Endothelial cell of umbilical vein (primary cell): ENCODE results near the gene BNIP5. TPM values are rescaled to one million over a fixed set of nuclear protein-coding genes. Genes with fewer than 3 reads are reported as not detected.

Experiments
- BruUV-seq: library from RNA; stranded (reverse); fragments of 400-500 nt; replicated peaks from 2 replicates; lab custom pipeline; 2021; lab: Mats Ljungman, UMichigan
- CTCF ChIA-PET: fragments of 300-600, 350-600 bp; sonication (Branson Sonifier 250); formaldehyde crosslinking; loops from one replicate; lab custom pipeline; 2021; ENCODE audit warnings: antibody characterized with exemption, inconsistent platforms; lab: Charles Lee
- POLR2A ChIA-PET: fragments of 300-600, 350-600 bp; sonication (Branson Sonifier 250); formaldehyde crosslinking; loops from one replicate; lab custom pipeline; 2021; ENCODE audit warnings: antibody characterized with exemption, inconsistent platforms; lab: Charles Lee
- DNase-seq: peaks from one replicate; pipeline ENCODE4 v3.0.0-alpha.2; 2011; ENCODE audit warnings: low read depth, low spot score
- FAIRE-seq: peaks from 2 replicates; lab custom pipeline; 2011; peaks lifted over from hg19 to GRCh38; lab: Jason Lieb, UNC
- H2AFZ ChIP-seq: 2 replicates; pipeline ENCODE4 v1.6.0; 2012; ENCODE audit warnings: low read depth, low read length, control low read depth, inconsistent platforms
- H3K27ac ChIP-seq: 2 replicates; pipeline ENCODE4 v1.5.1; 2011; ENCODE audit warnings: low read depth, mild to moderate bottlenecking, control low read depth, low read length, moderate library complexity; ENCODE audit not compliant: insufficient read depth
- H3K27me3 ChIP-seq, 2 experiments: 2 replicates each; pipeline versions ENCODE4 v1.6.0 to v1.6.1; 2011; ENCODE audit warnings: low read length in 2 of 2, mixed read lengths in 1 of 2; ENCODE audit not compliant: control insufficient read depth in 2 of 2, insufficient read depth in 2 of 2
- H3K36me3 ChIP-seq, 2 experiments: 2 replicates in 1 of 2; 3 replicates in 1 of 2; pipeline ENCODE4 v1.5.1; 2011; ENCODE audit warnings: low read length in 2 of 2, mild to moderate bottlenecking in 1 of 2, moderate library complexity in 1 of 2; ENCODE audit not compliant: control insufficient read depth in 2 of 2, insufficient read depth in 2 of 2; ENCODE audit errors: extremely low read depth in 1 of 2
- H3K4me1 ChIP-seq: 3 replicates; pipeline ENCODE4 v1.5.1; 2011; ENCODE audit warnings: mild to moderate bottlenecking, low read length; ENCODE audit not compliant: control insufficient read depth, insufficient read depth; ENCODE audit errors: extremely low read depth
- H3K4me2 ChIP-seq: 2 replicates; pipeline ENCODE4 v1.6.1; 2011; ENCODE audit warnings: low read length, control low read depth, mixed read lengths; ENCODE audit not compliant: insufficient read depth
- H3K4me3 ChIP-seq, 3 experiments: fragments of 200-600 bp in 1 of 3; sonication (generic), shearing (Covaris generic) in 1 of 3; replicated peaks in 1 of 3; 2 replicates each; pipeline ENCODE4 v1.5.1; 2011 to 2016; ENCODE audit warnings: control low read depth in 3 of 3, low read length in 3 of 3, mild to moderate bottlenecking in 2 of 3, inconsistent platforms in 1 of 3, low read depth in 1 of 3, moderate library complexity in 1 of 3; ENCODE audit not compliant: insufficient read depth in 1 of 3
- H3K79me2 ChIP-seq: 2 replicates; pipeline ENCODE4 v1.6.0; 2012; ENCODE audit warnings: low read length, inconsistent platforms; ENCODE audit not compliant: control insufficient read depth, insufficient read depth
- H3K9ac ChIP-seq: replicated peaks from 2 replicates; pipeline ENCODE3; 2011; ENCODE audit warnings: low read length, control low read depth; ENCODE audit not compliant: insufficient read depth; ENCODE audit errors: extremely low read depth
- H3K9me1 ChIP-seq: replicated peaks from 3 replicates; pipeline ENCODE4 v1.6.0; 2011; ENCODE audit warnings: mild to moderate bottlenecking, low read length; ENCODE audit not compliant: control insufficient read depth, insufficient read depth; ENCODE audit errors: extremely low read depth
- H3K9me3 ChIP-seq: replicated peaks from 2 replicates; pipeline ENCODE4 v1.5.1; 2012; ENCODE audit warnings: low read length, inconsistent platforms; ENCODE audit not compliant: control insufficient read depth, insufficient read depth
- H4K20me1 ChIP-seq: replicated peaks from 2 replicates; pipeline ENCODE3; 2011; ENCODE audit warnings: mild to moderate bottlenecking, low read length; ENCODE audit not compliant: control insufficient read depth, insufficient read depth; ENCODE audit errors: extremely low read depth
- EZH2 ChIP-seq: IDR thresholded peaks from 2 replicates; pipeline ENCODE4 v1.6.1; 2012; ENCODE audit warnings: borderline replicate concordance, low read depth, mild to moderate bottlenecking, moderate library complexity, low read length, inconsistent platforms; ENCODE audit not compliant: severe bottlenecking
- FOS ChIP-seq: IDR thresholded peaks from 2 replicates; pipeline ENCODE4 v1.6.1; 2011; ENCODE audit warnings: mild to moderate bottlenecking, low read length, moderate library complexity, borderline replicate concordance; ENCODE audit not compliant: insufficient read depth
- GATA2 ChIP-seq: IDR thresholded peaks from 2 replicates; pipeline ENCODE4 v1.7.0; 2011; ENCODE audit warnings: low read depth, mild to moderate bottlenecking, moderate library complexity, mixed read lengths, low read length; ENCODE audit not compliant: insufficient read length, insufficient read depth
- JUN ChIP-seq: IDR thresholded peaks from 2 replicates; pipeline ENCODE4 v1.6.1; 2011; ENCODE audit warnings: borderline replicate concordance, low read depth; ENCODE audit not compliant: insufficient read length, insufficient read depth
- MAX ChIP-seq: IDR thresholded peaks from 2 replicates; pipeline ENCODE4 v1.6.1; 2011; ENCODE audit not compliant: insufficient read depth, insufficient read length
- MYC ChIP-seq: IDR thresholded peaks from one replicate; pipeline ENCODE4 v1.6.1; 2011; ENCODE audit warnings: mild to moderate bottlenecking, low read depth, low read length
- POLR2A ChIP-seq: IDR thresholded peaks from 2 replicates; pipeline ENCODE4 v1.6.1; 2012; ENCODE audit warnings: low read depth, mild to moderate bottlenecking, control low read depth, low read length
- POLR2AphosphoS5 ChIP-seq: IDR thresholded peaks from 2 replicates; pipeline ENCODE4 v1.6.1; 2012; ENCODE audit warnings: low read depth, mild to moderate bottlenecking, control low read depth, low read length, moderate library complexity; ENCODE audit not compliant: insufficient read depth
- dilution Hi-C: fragments of 300-500 bp; cut with MboI; formaldehyde crosslinking; loops from one replicate; pipeline ENCODE4 v1.15.0; 2019; ENCODE audit warnings: low sequenced_read_pairs; ENCODE audit not compliant: extremely low pct_ligation_motif_present
- intact Hi-C: fragments of 100-400 bp; cut with micrococcal nuclease; formaldehyde crosslinking; loops from one replicate; pipeline ENCODE4 v1.10.0; 2022
- polyA plus RNA-seq, 4 experiments: library from polyadenylated mRNA; depleted of rRNA in 3 of 4; stranded (reverse) in 3 of 4; unstranded in 1 of 4; fragments of >200 nt; gene quantifications; 2 replicates each; pipeline versions ENCODE4 v1.2.1 to v1.2.3, GENCODE V29; 2011 to 2012; ENCODE audit warnings: missing spikeins in 1 of 4
- total RNA-seq: library from RNA; stranded (reverse); gene quantifications from 2 replicates; pipeline ENCODE4 v1.2.3, GENCODE V29; 2021
- TF ChIP-seq, protein P1 (sequence below), 2 donors: IDR thresholded peaks; 1 replicate in 1 of 2; 2 replicates in 1 of 2; pipeline ENCODE4 v1.5.1; 2011; ENCODE audit warnings: low read length in 2 of 2, mild to moderate bottlenecking in 2 of 2, moderate library complexity in 2 of 2, control low read depth in 1 of 2, inconsistent platforms in 1 of 2, low read depth in 1 of 2; ENCODE audit not compliant: insufficient read depth in 1 of 2; ENCODE audit errors: extremely low read depth in 1 of 2

Gene BNIP5
- total and polyA plus RNA-seq, 2 donors (not counting 3 experiments of a cell fraction or from before 2014, with no cell fraction given), result not detected

DNA sequence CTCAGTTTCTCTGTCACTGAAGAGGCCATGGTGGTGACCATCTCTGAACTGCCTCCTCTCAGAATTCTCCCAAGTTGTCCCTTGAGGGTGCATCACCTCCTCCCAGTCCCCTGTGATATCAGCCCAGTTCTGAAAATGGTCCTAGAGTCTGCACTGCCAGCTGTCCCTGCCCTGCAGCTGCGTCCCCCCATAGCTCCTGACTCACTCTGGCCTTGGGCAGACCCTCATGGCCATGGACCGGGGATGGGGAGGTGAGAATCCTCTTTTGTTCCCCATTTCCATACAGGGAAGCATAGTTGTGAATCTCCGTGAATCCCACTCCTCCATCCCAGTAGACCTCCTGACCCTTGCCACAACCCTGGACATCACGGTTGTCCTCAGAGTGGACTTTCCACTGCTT lies 46.3 kb upstream of the BNIP5 start:
- DNase-seq, result no peak
- TF ChIP-seq, protein P1, sequence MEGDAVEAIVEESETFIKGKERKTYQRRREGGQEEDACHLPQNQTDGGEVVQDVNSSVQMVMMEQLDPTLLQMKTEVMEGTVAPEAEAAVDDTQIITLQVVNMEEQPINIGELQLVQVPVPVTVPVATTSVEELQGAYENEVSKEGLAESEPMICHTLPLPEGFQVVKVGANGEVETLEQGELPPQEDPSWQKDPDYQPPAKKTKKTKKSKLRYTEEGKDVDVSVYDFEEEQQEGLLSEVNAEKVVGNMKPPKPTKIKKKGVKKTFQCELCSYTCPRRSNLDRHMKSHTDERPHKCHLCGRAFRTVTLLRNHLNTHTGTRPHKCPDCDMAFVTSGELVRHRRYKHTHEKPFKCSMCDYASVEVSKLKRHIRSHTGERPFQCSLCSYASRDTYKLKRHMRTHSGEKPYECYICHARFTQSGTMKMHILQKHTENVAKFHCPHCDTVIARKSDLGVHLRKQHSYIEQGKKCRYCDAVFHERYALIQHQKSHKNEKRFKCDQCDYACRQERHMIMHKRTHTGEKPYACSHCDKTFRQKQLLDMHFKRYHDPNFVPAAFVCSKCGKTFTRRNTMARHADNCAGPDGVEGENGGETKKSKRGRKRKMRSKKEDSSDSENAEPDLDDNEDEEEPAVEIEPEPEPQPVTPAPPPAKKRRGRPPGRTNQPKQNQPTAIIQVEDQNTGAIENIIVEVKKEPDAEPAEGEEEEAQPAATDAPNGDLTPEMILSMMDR (IDR thresholded peaks at IDR 0.05; ENCODE audit: extremely low read depth in 1 of 2, insufficient read depth in 1 of 2, low read depth in 1 of 2, low read length in 2 of 2), result no peak
- TF ChIP-seq POLR2AphosphoS5 (no peak), GATA2 (no peak), FOS (no peak), JUN (no peak), MYC (no peak), EZH2 (no peak), POLR2A (no peak), MAX (no peak)
- POLR2A ChIA-PET, result interaction anchor here (0.7 kb wide), 1 partner anchor 42 kb away, joined by 3 read pairs; no protein-coding TSS in a partner anchor
- CTCF ChIA-PET, result no interaction called here
- Histone ChIP-seq H3K27me3 (peaks cover 7 to 9% of the 10 kb centered on the region in 2 experiments), H3K4me2 (no peak overlapping the region), H4K20me1 (no peaks in the 10 kb centered on the region), H3K4me3 (no peak overlapping the region), H3K27ac (no peak overlapping the region), H3K4me1 (peaks cover 10% of the 10 kb centered on the region), H3K9me3 (no peaks in the 10 kb centered on the region), H3K79me2 (no peaks in the 10 kb centered on the region), H3K9ac (no peak overlapping the region), H2AFZ (no peak overlapping the region), H3K36me3 (no peaks in the 10 kb centered on the region), H3K9me1 (no peaks in the 10 kb centered on the region)
- FAIRE-seq, result no peak
- intact Hi-C loops (no loop called here), dilution Hi-C loops (no loop called here)
- BruUV-seq, result no TSS peak
